Measurements from ENCODE around the gene PABPN1L.

Gene PABPN1L

GRCh38 chr16:88870608-88871348 lies 4.3 kb upstream of the PABPN1L start:
- DNase-seq (ENCODE audit: low read depth in 1 of 2, low spot score in 1 of 2), result no peak

GRCh38 chr16:88869673-88869980 lies 3.2 kb upstream of the PABPN1L start:
- DNase-seq (ENCODE audit: low read depth in 1 of 2, low spot score in 1 of 2), result no peak

GRCh38 chr16:88868974-88869672 lies 2.7 kb upstream of the PABPN1L start:
- DNase-seq (ENCODE audit: low read depth in 1 of 2, low spot score in 1 of 2), result no peak

DNA sequence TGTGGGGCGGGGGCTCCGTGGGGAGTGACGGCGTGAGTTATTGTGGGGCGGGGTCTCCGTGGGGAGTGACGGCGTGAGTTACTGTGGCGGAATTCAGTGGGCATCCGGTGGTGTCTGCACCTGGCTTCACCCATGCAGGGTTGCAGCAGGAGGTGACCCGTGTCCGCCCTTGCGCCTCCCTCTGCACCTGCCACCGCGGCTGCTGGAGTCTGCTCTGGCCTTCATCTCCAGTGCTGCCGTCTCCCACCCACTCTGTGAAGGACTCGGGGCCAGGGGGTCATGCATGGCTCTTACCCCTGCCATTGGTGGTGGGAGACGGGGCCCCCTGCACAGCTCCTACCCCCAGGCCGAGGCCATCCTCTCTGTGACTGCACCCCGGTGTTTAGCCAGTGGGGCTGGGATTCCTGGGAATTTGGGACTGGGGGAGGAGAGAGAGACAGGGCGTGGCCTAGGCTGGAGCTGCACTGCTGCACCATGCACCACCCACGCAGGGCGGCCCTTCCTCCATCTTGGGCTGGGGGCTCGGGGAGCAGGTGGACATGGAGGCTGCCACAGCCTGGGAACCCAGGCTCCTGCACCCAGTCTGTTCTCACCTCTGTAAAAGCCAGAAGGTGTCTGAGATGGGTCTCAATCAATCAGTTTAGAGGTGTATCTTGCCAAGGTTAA lies 1.3 kb upstream of the PABPN1L start:
- DNase-seq (ENCODE audit: low read depth in 1 of 2, low spot score in 1 of 2), result no peak

- no peak for DNase-seq (ENCODE audit: low read depth in 1 of 2, low spot score in 1 of 2)
These were observed 718 bp downstream of the PABPN1L start for GRCh38 chr16:88865742-88866141.

- DNase-seq (ENCODE audit: low read depth in 1 of 2, low spot score in 1 of 2), result no peak
These were observed 1.1 kb downstream of the PABPN1L start for GRCh38 chr16:88865310-88865709.

- DNase-seq (ENCODE audit: low read depth in 1 of 2, low spot score in 1 of 2), result no peak
These were observed 1.9 kb downstream of the PABPN1L start for GRCh38 chr16:88864521-88864920.

- no peak for DNase-seq (ENCODE audit: low read depth in 1 of 2, low spot score in 1 of 2)
These were observed 2.4 kb downstream of the PABPN1L start for GRCh38 chr16:88864099-88864498.

DNA sequence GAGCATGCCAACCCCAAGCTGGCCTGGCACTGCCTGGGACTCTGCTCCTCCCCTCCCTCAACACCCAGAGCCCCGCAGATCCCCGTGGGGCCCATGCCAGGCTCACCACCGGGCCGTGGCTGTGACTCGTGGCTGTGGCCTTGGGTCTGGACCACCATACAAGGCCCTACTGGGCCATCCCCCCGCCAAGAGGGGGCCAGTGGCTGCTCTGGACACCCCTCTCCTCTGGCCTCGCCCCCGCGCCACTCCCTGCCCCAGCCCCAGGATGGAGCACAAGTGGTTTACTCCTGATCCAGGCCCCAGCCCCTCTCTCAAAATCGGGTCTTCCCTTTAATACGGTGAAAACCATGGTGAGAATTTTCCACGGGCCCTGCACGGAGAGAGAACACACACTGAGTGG lies 3.0 kb downstream of the PABPN1L start:
- DNase-seq (ENCODE audit: low read depth in 1 of 2, low spot score in 1 of 2), result no peak

- no peak for DNase-seq (ENCODE audit: low read depth in 1 of 2, low spot score in 1 of 2)
These were observed 3.5 kb downstream of the PABPN1L start for GRCh38 chr16:88862968-88863367.

- DNase-seq (ENCODE audit: low read depth in 1 of 2, low spot score in 1 of 2), result no peak
These were observed 5.1 kb downstream of the PABPN1L start for GRCh38 chr16:88861359-88861758.

DNA sequence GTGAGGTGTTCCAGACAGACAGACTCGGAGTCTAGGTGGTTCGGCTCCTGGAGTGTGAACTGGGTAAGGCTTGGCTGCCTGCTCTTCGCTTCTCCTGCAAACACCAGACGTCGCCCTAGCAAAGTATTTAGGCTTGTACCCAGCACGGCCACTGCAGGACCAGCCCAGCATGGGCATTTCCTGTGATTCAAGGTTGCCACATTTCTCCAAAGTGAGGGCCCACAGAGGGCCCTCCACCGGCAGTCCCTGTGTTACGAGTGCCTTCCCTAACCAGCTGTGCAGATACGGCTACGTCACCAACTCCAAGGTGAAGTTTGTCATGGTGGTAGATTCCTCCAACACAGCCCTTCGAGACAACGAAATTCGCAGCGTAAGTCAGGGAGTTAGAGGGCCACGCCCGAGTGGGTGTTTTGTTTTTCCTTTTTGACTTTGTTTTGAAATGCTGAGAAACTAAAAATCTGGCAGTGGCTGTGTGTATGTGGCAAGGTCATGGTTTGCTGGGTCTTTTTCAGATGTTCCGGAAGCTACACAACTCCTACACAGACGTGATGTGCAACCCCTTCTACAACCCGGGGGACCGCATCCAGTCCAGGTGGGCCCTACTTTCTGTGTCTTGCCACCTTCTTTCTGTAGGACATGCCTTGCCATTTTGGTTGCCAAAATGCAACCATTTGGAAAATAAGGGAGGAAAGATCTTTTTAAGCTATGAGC lies 6.9 kb downstream of the PABPN1L start:
- no peak for DNase-seq (ENCODE audit: low read depth in 1 of 2, low spot score in 1 of 2)

GRCh38 chr16:88857728-88858339 lies 8.6 kb downstream of the PABPN1L start:
- peak; percentile 51 for DNase-seq (ENCODE audit: low read depth in 1 of 2, low spot score in 1 of 2)

DNA sequence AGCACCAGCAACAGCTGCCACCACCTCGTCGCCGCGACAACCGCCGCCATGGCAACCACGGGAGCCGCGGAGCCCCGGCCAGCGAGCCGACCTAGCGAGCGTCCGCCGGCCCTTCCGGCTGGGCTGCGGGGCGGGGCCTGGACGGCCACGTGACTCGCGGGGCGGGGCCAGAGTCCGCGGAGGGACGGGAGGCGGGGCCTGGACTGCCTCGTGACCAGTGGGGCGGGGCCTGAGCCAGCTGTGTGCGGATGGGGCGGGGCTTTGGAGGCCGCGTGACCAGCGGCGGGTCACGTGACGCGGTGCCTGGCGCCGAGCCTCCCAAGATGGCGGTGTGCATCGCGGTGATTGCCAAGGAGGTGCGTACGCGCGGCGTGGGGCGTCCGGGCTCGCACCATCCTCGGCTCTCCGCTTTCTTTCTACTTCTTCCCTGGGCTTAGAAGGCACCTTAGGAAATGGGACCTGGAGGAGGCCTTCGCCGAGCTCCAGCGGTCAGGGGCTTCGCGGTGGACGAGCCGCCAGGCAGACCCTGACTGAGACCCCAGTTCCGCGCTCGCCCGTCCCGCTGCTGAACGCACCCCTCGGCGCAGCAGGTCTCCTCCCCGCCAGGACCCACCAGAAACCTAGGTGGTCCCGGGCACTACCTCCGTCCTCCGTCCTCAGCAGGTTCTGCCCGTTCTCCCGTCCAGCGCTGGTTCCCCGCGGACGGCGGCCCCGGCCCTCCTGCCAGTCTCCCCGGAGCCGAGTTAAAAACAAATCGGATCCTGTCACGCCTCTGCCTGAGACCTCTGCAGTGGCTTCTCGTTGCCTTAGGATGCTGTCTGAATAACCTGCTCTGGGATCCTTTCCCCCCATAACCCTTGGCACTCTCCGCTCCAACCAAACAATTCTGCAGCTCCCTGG lies 9.4 kb downstream of the PABPN1L start, which contains the start of the genes GALNS and TRAPPC2L:
TSS of gene GALNS (minus strand) at position 120 of the 900 bp plus-strand sequence. CDS start at position 50, 70 bp downstream.
TSS of gene TRAPPC2L (plus strand) at position 300 of the 900 bp plus-strand sequence. CDS start at position 324, 24 bp downstream.
- peak; percentile 99 for DNase-seq (ENCODE audit: low read depth in 1 of 2, low spot score in 1 of 2)

DNA sequence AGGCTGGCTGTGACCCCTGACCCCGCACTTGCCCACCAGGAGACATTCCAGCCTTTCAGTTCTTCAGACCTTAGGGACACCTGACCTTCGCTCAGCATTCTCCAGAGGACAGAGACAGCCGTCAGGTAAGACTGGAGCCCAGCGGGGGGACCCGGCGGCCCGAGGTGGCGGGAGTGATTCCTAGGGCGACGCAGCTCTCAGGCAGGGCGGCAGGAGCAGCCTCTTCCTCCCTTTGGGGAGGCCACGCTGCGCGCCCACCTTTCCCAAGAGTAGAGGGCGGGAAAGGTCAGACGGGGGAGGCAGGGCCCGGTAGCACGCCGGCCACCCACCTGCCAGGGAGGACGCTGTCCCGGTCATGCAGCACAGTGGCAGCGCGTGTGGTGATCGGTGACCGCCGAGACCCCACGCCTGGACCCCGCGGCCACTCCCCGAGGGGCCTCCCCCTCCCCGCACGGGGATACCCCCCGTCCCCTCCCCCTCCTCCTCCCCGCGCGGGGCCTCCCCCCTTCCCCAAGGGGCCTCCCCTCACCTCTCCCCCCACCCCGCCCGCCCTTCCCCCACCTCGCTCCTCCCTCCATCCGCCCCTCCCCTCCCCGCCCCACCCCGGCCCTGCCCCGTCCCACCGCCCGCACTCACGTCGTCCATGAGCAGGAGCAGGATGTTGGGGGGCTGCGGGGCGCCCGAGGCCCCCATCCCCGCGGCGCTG lies 10.2 kb downstream of the PABPN1L start:
- no peak for DNase-seq (ENCODE audit: low read depth in 1 of 2, low spot score in 1 of 2)

DNA sequence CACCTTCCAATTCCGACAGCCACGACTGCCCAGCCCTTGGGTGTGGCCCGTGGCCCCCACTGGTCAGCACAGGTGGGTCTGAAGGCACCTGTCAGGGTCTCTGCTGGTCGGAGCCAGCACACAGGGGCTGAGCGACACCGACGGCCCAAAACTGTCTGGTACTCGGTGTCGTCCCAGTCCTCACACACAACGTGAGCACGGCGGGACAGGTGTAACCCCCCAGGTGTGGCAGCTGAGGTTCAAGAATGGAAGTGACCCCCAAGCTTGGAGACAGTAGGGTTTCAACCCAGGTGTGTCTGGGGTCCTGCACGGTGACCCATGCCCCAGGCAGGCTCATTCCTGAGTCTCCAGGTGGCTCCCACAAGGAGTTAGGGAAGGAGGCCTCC lies 10.7 kb downstream of the PABPN1L start:
- DNase-seq (ENCODE audit: low read depth in 1 of 2, low spot score in 1 of 2), result no peak

DNA sequence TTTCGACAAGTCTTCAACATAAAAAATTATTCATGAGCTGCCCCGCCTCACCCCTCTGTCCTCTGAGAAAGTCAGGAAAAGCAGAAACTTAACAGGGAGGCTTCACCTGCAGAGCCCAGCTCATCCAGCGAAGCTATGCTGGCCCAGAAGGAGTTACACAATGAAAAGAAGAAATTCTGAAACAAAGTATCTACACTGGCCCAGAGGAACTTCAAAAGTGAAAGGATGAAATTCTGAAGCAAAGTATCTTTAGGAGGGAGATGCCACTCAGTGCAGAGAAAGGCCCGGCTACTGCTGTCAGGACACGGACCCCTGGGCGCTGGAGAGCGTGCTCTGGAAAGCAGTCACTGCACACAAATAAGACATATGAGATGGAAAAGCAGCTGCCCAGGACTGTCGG lies 11.3 kb downstream of the PABPN1L start:
- DNase-seq (ENCODE audit: low read depth in 1 of 2, low spot score in 1 of 2), result no peak

DNA sequence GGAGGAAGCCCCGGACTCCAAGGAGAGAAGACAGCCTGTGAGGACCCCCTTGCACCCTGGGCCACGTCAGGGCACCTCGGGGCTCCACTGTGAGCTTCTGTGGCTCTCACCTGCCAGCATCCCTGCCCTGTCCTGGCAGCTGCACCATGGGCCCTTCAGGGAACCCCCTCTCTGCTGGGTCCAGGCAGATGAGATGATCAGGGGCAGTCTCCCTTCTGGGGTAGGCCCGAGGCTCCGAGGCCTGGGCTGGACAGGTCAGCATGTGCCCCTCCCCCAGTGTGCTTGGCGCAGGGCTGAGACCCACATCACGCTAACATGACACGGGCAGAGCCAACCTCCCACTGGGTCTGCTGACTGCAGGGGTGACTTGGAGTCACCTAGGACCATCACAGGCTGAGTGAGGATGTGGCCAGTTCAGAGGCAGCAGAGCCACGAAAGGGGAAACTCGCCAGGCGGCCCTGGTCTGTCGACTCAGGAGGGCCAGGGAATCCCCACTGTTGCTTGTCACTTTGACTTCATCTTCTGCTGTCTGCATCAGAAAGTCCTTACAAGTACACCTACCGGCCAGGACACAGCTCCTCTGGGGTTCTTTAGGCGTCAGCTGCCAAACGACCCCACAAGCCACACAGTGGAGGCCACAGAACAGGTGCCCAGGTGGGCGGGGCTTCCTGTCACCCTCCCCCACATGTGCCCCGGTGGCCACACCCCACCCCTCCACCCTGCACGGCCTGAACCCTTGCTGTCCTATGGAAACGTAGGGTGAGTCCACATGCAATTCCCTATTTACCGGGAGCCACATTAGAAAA lies 12.0 kb downstream of the PABPN1L start:
- no peak for DNase-seq (ENCODE audit: low read depth in 1 of 2, low spot score in 1 of 2)
